K562 (cell line): Measurements from ENCODE around the gene CEACAM18. TPM values are rescaled to one million over a fixed set of nuclear protein-coding genes. Genes with fewer than 3 reads are reported as not detected.

Experiments
- CHD2 ChIP-seq: IDR thresholded peaks from 2 replicates; pipeline ENCODE4 v1.6.1; 2011; ENCODE audit warnings: low read depth, low read length
- HDGF ChIP-seq: fragments of 450-650 bp; IDR thresholded peaks from 2 replicates; pipeline ENCODE4 v1.6.1; 2016
- SRSF9 ChIP-seq: fragments of 200-400 bp; formaldehyde crosslinking; IDR thresholded peaks from 2 replicates; pipeline ENCODE4 v1.6.1; 2017; ENCODE audit warnings: low read depth, low read length, borderline replicate concordance
- ZNF23 ChIP-seq: fragments of 250-450 bp; sonication (Bioruptor Pico); IDR thresholded peaks from 2 replicates; pipeline ENCODE4 v1.4.0; 2020; ENCODE audit warnings: mild to moderate bottlenecking
- ZNF232 ChIP-seq: sonication (generic); formaldehyde crosslinking; IDR thresholded peaks from 2 replicates; pipeline ENCODE4 v1.8.0; 2022; ENCODE audit warnings: mild to moderate bottlenecking, missing genetic modification reagents
- ZNF407 ChIP-seq: fragments of 450-650 bp; IDR thresholded peaks from 2 replicates; pipeline ENCODE4 v1.6.1; 2016; ENCODE audit warnings: low read depth
- polyA plus RNA-seq, 8 experiments: library from polyadenylated mRNA; depleted of rRNA in 4 of 8; stranded (reverse) in 5 of 8; unstranded in 3 of 8; fragments of >200 nt; fragmentation: Nextera tagmentation in 2 of 8; fragmentation: Illumina TruSeq in 1 of 8; extraction: Ambion mirVana in 2 of 8; extraction: Trizol in 1 of 8; gene quantifications; 2 replicates each; pipeline versions ENCODE4 v1.2.1 to v1.2.3, GENCODE V29; 2011 to 2014; ENCODE audit warnings: inconsistent platforms in 1 of 8, missing spikeins in 1 of 8
- total RNA-seq, 7 experiments: library from RNA; depleted of rRNA in 6 of 7; stranded (reverse); fragments of >200 nt in 6 of 7; fragmentation: Illumina TruSeq in 2 of 7; extraction: Trizol in 2 of 7; gene quantifications; 2 replicates each; pipeline versions ENCODE4 v1.2.1 to v1.2.3, GENCODE V29; 2011 to 2021; ENCODE audit warnings: low replicate concordance in 1 of 7
- TF ChIP-seq, protein P1 (sequence below): fragments of 200-600 bp; sonication (generic); IDR thresholded peaks from one replicate; pipeline ENCODE4 v1.6.1; 2012; ENCODE audit warnings: mild to moderate bottlenecking, low read depth, low read length, inconsistent platforms
- TF ChIP-seq, protein P2 (sequence below): fragments of 450-650 bp; IDR thresholded peaks from 2 replicates; pipeline ENCODE4 v1.6.1; 2014; ENCODE audit warnings: low read depth, mild to moderate bottlenecking, moderate library complexity, borderline replicate concordance

Gene CEACAM18
- total and polyA plus RNA-seq, 9 of the 15 experiments (the other 6 are each of a cell fraction or from before 2014, with no cell fraction given): 0.08 to 0.24 (median 0.15) TPM; not detected in 3

DNA sequence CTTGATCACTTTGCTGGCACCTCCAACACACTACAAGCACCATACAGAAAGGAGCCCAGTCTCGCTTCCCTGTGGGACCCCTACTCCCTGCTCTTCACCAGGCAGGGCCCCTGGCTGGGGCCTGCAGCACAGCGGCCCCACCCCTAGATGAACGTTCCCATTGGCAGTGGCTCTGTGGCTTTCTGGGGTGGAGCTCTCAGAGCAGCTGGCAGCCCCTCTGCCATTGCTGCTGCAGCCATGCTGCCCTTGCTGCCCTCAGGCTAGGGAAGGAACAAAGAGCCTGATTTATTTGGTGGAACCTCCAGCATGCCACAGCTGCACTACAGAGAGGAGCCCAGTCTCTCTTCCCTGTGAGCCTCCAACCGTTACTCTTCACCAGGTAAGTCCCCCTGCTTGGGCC lies 47.3 kb downstream of the CEACAM18 start (continued):
- no peak for TF ChIP-seq ZNF407
- no peak for TF ChIP-seq ZNF232 (CRISPR knock-in tag)
- no peak for TF ChIP-seq CHD2
- TF ChIP-seq HDGF: no peak
- no peak for TF ChIP-seq ZNF23 (CRISPR knock-in tag)
- TF ChIP-seq, protein P1, sequence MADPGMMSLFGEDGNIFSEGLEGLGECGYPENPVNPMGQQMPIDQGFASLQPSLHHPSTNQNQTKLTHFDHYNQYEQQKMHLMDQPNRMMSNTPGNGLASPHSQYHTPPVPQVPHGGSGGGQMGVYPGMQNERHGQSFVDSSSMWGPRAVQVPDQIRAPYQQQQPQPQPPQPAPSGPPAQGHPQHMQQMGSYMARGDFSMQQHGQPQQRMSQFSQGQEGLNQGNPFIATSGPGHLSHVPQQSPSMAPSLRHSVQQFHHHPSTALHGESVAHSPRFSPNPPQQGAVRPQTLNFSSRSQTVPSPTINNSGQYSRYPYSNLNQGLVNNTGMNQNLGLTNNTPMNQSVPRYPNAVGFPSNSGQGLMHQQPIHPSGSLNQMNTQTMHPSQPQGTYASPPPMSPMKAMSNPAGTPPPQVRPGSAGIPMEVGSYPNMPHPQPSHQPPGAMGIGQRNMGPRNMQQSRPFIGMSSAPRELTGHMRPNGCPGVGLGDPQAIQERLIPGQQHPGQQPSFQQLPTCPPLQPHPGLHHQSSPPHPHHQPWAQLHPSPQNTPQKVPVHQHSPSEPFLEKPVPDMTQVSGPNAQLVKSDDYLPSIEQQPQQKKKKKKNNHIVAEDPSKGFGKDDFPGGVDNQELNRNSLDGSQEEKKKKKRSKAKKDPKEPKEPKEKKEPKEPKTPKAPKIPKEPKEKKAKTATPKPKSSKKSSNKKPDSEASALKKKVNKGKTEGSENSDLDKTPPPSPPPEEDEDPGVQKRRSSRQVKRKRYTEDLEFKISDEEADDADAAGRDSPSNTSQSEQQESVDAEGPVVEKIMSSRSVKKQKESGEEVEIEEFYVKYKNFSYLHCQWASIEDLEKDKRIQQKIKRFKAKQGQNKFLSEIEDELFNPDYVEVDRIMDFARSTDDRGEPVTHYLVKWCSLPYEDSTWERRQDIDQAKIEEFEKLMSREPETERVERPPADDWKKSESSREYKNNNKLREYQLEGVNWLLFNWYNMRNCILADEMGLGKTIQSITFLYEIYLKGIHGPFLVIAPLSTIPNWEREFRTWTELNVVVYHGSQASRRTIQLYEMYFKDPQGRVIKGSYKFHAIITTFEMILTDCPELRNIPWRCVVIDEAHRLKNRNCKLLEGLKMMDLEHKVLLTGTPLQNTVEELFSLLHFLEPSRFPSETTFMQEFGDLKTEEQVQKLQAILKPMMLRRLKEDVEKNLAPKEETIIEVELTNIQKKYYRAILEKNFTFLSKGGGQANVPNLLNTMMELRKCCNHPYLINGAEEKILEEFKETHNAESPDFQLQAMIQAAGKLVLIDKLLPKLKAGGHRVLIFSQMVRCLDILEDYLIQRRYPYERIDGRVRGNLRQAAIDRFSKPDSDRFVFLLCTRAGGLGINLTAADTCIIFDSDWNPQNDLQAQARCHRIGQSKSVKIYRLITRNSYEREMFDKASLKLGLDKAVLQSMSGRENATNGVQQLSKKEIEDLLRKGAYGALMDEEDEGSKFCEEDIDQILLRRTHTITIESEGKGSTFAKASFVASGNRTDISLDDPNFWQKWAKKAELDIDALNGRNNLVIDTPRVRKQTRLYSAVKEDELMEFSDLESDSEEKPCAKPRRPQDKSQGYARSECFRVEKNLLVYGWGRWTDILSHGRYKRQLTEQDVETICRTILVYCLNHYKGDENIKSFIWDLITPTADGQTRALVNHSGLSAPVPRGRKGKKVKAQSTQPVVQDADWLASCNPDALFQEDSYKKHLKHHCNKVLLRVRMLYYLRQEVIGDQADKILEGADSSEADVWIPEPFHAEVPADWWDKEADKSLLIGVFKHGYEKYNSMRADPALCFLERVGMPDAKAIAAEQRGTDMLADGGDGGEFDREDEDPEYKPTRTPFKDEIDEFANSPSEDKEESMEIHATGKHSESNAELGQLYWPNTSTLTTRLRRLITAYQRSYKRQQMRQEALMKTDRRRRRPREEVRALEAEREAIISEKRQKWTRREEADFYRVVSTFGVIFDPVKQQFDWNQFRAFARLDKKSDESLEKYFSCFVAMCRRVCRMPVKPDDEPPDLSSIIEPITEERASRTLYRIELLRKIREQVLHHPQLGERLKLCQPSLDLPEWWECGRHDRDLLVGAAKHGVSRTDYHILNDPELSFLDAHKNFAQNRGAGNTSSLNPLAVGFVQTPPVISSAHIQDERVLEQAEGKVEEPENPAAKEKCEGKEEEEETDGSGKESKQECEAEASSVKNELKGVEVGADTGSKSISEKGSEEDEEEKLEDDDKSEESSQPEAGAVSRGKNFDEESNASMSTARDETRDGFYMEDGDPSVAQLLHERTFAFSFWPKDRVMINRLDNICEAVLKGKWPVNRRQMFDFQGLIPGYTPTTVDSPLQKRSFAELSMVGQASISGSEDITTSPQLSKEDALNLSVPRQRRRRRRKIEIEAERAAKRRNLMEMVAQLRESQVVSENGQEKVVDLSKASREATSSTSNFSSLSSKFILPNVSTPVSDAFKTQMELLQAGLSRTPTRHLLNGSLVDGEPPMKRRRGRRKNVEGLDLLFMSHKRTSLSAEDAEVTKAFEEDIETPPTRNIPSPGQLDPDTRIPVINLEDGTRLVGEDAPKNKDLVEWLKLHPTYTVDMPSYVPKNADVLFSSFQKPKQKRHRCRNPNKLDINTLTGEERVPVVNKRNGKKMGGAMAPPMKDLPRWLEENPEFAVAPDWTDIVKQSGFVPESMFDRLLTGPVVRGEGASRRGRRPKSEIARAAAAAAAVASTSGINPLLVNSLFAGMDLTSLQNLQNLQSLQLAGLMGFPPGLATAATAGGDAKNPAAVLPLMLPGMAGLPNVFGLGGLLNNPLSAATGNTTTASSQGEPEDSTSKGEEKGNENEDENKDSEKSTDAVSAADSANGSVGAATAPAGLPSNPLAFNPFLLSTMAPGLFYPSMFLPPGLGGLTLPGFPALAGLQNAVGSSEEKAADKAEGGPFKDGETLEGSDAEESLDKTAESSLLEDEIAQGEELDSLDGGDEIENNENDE: no peak
- TF ChIP-seq, protein P2, sequence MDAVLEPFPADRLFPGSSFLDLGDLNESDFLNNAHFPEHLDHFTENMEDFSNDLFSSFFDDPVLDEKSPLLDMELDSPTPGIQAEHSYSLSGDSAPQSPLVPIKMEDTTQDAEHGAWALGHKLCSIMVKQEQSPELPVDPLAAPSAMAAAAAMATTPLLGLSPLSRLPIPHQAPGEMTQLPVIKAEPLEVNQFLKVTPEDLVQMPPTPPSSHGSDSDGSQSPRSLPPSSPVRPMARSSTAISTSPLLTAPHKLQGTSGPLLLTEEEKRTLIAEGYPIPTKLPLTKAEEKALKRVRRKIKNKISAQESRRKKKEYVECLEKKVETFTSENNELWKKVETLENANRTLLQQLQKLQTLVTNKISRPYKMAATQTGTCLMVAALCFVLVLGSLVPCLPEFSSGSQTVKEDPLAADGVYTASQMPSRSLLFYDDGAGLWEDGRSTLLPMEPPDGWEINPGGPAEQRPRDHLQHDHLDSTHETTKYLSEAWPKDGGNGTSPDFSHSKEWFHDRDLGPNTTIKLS: no peak
- no peak for TF ChIP-seq SRSF9
